Omental fat pad (tissue), 4 donors: ENCODE results near the gene CARMIL1. TPM values are rescaled to one million over a fixed set of nuclear protein-coding genes. Genes with fewer than 3 reads are reported as not detected.

Experiments used
- ATAC-seq: fragments of 150-250 bp; one replicate; pipeline ENCODE4 v1.9.1; 2016; ENCODE audit warnings: mild to moderate bottlenecking, moderate library complexity; ENCODE audit not compliant: low FRiP score
- DNase-seq: peaks from one replicate; pipeline ENCODE4 v3.0.0-alpha.2; 2019; ENCODE audit warnings: low spot score
- CTCF ChIP-seq, 3 donors: fragments of 450-650 bp; IDR thresholded peaks; one replicate each; pipeline ENCODE4 v1.5.1; 2016 to 2017; ENCODE audit warnings: antibody characterized with exemption in 3 of 3, mild to moderate bottlenecking in 3 of 3, moderate library complexity in 2 of 3
- total RNA-seq, 4 donors: library from RNA; depleted of rRNA; stranded (reverse); fragments of >200 nt; gene quantifications; one replicate each; pipeline ENCODE4 v1.1.0, GENCODE V29; 2016

The CARMIL1 gene
- total RNA-seq, 4 donors from 2014 or later: 24.4 to 35.3 (median 29.6) TPM

GRCh38 chr6:25253351-25253750 is 25.8 kb upstream of the CARMIL1 start:
- no peak for TF ChIP-seq CTCF (IDR thresholded peaks at IDR 0.05)
- no peak for ATAC-seq
- DNase-seq: no peak

- no peak for DNase-seq
- ATAC-seq: no peak
- TF ChIP-seq CTCF (IDR thresholded peaks at IDR 0.05): no peak
These were observed 24.5 kb upstream of the CARMIL1 start for GRCh38 chr6:25254671-25255070.

GRCh38 chr6:25257686-25258348 is 21.4 kb upstream of the CARMIL1 start:
- no peak for TF ChIP-seq CTCF (IDR thresholded peaks at IDR 0.05)

GRCh38 chr6:25259756-25260155 is 19.4 kb upstream of the CARMIL1 start:
- DNase-seq (no peak), ATAC-seq (no peak)
- TF ChIP-seq CTCF (IDR thresholded peaks at IDR 0.05): no peak

More at GRCh38 chr6:25257686-25258348, 21.4 kb upstream of the CARMIL1 start:
- no peak for ATAC-seq
- no peak for DNase-seq

- TF ChIP-seq CTCF (IDR thresholded peaks at IDR 0.05): no peak
- peak; percentile 62 for ATAC-seq
These were observed 15.5 kb upstream of the CARMIL1 start for GRCh38 chr6:25263657-25264056.

GRCh38 chr6:25266456-25267100 is 12.6 kb upstream of the CARMIL1 start:
- DNase-seq: no peak
- TF ChIP-seq CTCF (IDR thresholded peaks at IDR 0.05): no peak
- ATAC-seq: no peak

More at GRCh38 chr6:25263657-25264056, 15.5 kb upstream of the CARMIL1 start:
- DNase-seq: no peak

GRCh38 chr6:25267662-25268061 is 11.5 kb upstream of the CARMIL1 start:
- no peak for ATAC-seq

More at GRCh38 chr6:25267662-25268061, 11.5 kb upstream of the CARMIL1 start:
- DNase-seq: no peak
- TF ChIP-seq CTCF (IDR thresholded peaks at IDR 0.05): no peak
